Stimulated activated naive CD8-positive, alpha-beta T cell treated with anti-CD3 and anti-CD28 coated beads, Interleukin-15, Interleukin-2, amounts not matched to agents 100 ng/mL and 50 ng/mL, for 24 hours (primary cell): ENCODE data around the gene SLC38A8.

Source experiments
- H3K27ac Mint-ChIP-seq: one replicate; pipeline ENCODE4 v1.8.0; 2021; ENCODE audit warnings: mild to moderate bottlenecking, mixed read lengths
- H3K27me3 Mint-ChIP-seq: one replicate; pipeline ENCODE4 v1.8.0; 2021; ENCODE audit warnings: mixed read lengths
- H3K36me3 Mint-ChIP-seq: one replicate; pipeline ENCODE4 v1.8.0; 2021; ENCODE audit warnings: low read depth, mixed read lengths
- H3K4me1 Mint-ChIP-seq: one replicate; pipeline ENCODE4 v1.8.0; 2021; ENCODE audit warnings: low read depth, mixed read lengths
- H3K4me3 Mint-ChIP-seq: one replicate; pipeline ENCODE4 v1.8.0; 2021; ENCODE audit warnings: mild to moderate bottlenecking, mixed read lengths
- H3K9me3 Mint-ChIP-seq: one replicate; pipeline ENCODE4 v1.8.0; 2021; ENCODE audit warnings: mixed read lengths

The SLC38A8 gene

DNA sequence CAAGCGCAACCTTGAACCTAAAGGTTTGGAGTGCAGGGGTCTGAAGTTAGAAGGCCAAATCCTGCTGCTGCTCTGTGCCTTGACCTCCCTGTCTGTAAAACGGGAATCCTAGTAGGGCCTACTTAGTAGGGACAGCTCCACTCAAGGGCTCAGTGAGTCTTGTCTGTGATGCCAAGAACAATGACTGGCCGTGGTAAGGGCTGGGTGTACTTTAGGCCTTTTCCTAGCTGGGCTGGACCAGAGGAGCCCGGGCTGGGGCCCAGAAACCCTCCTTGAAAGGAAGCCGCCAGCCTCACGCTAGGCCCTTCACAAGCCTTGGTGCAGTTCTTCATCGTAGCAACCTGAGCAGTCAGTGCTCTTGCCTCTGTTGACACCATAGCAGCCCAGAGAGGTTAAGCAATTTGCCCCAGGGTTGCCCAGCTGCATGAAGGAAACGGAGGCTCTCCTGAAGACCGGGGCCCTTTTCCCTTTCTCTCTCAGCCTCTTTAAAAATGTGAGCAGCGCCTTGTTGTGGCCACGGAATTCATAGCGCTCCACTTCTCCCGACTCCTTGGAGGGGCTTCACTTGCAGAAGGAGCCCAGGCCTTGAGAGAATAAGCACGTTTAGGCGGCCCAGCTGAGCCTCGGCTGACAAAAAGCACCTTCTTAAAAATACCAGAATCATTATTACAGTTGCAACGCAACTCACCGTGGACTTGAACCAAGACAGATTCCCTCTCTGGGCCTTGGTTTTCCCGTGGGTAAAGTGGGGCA, 70.2 kb downstream of the SLC38A8 start:
- Mint-ChIP-seq H3K27ac (no peak overlapping the region), H3K36me3 (no peaks in the 10 kb centered on the region), H3K27me3 (peaks cover 20% of the 10 kb centered on the region), H3K4me1 (peaks cover 4% of the 10 kb centered on the region), H3K4me3 (no peak overlapping the region), H3K9me3 (no peaks in the 10 kb centered on the region)

DNA sequence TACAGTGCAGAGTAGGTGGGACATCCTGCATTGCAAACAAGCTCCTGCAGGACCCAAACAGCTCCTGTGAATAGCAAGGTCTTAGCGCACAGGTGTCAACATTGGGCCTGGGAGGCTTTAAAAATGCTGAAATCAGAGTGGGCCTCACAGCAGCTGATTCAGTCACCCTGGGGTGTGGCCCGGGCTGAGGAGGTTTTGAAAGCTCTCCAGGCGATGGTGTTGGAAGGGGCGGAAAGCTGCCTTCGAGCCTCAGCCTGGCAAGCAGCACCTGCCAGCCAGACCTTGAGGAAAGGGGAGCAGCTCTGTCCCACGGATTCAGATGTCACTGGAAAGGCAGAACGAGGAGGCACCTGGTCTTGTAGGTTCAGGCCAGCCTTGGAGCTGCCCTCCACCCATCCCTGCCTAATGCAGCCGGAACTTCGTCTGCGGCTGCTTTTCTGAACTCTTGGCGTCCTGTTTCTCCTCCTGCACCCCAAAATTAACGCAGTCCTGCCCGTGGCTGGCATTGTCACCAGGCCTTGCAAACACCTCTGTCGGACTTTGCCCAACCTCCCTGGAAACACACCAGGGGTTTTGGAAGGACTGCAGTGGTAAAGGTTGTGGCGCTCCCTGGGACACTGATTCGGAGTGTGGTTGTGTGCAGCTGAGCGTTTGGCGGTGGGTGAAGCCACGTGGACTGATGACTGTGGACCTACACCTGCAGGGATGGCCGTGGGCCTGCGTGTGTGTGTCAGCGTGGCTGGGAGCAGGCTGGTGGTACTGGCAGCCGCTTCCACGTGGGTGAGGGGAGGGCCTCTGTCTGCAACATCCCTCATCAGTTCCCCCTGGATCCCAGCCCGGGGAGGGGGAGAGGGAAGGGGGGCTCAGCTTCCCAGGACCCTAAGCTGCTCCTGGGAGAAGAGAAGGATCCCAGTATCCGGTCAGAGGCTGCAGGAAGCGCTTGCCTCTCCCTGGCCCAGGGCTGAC, 71.1 kb downstream of the SLC38A8 start:
- H3K4me3 Mint-ChIP-seq = no peak overlapping the region
- H3K27me3 Mint-ChIP-seq = peaks cover 20% of the 10 kb centered on the region
- no peaks in the 10 kb centered on the region for H3K9me3 Mint-ChIP-seq
- H3K27ac Mint-ChIP-seq = no peak overlapping the region
- peaks cover 4% of the 10 kb centered on the region for H3K4me1 Mint-ChIP-seq
- H3K36me3 Mint-ChIP-seq = no peaks in the 10 kb centered on the region

DNA sequence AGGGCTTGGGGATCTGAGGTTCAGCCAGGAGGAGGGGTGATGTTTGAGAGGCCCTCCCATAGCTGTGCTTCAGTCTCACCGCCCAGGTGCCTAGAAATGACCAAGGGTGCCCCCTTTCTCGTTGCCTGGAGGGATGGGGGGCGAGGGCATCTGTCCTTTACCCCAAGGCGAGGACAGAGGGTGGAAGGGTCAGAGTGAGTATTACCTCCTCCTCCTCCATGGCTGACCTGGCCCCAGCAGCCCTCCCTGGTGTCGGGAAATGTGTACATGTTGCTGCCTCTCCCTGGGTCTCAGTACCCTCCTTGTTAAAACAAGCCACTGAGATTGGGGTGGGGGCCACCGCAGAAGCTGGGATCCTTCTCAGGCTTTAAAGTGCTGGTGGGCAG, 72.2 kb downstream of the SLC38A8 start:
- H3K4me1 Mint-ChIP-seq = peaks cover 4% of the 10 kb centered on the region
- no peak overlapping the region for H3K27ac Mint-ChIP-seq
- H3K27me3 Mint-ChIP-seq = peaks cover 20% of the 10 kb centered on the region
- H3K9me3 Mint-ChIP-seq = no peaks in the 10 kb centered on the region
- H3K36me3 Mint-ChIP-seq = no peaks in the 10 kb centered on the region
- no peak overlapping the region for H3K4me3 Mint-ChIP-seq

DNA sequence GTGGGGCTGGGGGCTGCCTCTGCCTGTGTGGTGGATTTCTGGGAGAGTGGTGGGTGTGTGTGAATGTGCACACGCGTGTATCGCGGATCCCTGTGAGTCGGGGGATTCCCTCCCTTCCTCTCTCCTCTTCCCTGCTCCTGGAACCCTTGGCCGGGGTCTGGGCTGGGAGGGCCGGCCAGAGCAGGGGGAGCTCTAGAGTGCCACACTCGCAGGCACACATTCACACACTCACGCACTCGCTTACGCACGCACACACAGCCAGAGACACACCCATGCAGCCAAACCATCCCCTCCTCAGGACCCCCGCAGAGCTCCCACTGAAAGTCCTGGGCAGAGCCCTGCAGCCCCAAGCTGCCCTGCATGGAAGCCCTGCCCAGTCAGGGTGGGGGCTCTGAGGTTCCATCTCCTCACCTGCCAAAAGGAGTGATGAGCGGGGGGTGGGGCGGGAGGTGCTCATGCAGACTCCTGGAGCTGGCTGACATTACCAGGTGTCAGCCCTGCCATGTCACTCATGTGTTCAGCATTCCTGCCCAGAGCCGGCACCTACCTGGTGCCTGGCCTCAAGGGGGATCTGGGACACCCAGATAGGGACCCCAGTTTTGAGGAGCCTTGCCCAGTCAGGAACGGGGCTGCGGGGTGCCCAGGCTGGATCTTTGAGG, 72.7 kb downstream of the SLC38A8 start:
- no peak overlapping the region for H3K4me3 Mint-ChIP-seq
- no peak overlapping the region for H3K27ac Mint-ChIP-seq
- no peaks in the 10 kb centered on the region for H3K9me3 Mint-ChIP-seq
- H3K27me3 Mint-ChIP-seq = peaks cover 20% of the 10 kb centered on the region
- H3K4me1 Mint-ChIP-seq = peaks cover 4% of the 10 kb centered on the region
- H3K36me3 Mint-ChIP-seq = no peaks in the 10 kb centered on the region

DNA sequence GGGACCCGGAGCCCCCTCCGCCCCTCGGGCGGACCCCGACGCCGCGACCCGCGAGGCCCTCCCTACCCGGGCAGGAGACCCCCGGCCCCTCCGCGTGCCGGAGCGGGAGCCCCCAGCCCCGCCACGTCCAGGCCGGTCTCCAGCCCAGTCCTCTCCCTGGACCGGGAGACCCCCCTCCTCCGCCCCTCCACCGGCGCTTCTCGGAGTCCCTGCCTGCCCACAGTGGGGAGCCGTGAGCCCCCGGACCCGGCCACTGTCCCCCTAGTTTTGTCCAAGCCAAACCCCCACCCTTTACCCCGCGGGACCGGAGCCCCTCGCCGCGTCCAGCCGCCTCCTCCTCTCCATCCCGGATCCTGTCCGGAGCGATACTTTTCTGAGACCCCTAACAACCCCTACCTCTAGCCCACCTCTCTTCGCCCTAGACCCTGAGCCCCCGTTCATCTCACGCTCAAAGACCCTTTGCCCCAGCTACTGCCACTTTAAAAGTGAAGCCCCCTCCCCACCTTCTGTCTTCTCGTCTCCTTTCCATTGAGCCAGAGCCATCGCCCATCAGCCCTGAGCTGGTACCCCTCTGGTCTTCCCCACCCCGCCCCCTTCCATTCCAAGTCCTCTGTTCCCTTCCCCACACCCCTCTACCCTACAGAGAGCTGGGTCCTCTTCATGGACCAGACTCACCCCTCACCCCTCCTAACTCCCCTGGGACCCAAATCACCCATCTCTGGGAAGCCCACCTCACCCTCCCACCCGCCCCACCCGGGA, 73.5 kb downstream of the SLC38A8 start:
- Mint-ChIP-seq H3K4me1 (peaks cover 4% of the 10 kb centered on the region), H3K27ac (no peak overlapping the region), H3K27me3 (peaks cover 20% of the 10 kb centered on the region), H3K4me3 (peak overlapping the region; percentile 8), H3K36me3 (no peaks in the 10 kb centered on the region), H3K9me3 (no peaks in the 10 kb centered on the region)

DNA sequence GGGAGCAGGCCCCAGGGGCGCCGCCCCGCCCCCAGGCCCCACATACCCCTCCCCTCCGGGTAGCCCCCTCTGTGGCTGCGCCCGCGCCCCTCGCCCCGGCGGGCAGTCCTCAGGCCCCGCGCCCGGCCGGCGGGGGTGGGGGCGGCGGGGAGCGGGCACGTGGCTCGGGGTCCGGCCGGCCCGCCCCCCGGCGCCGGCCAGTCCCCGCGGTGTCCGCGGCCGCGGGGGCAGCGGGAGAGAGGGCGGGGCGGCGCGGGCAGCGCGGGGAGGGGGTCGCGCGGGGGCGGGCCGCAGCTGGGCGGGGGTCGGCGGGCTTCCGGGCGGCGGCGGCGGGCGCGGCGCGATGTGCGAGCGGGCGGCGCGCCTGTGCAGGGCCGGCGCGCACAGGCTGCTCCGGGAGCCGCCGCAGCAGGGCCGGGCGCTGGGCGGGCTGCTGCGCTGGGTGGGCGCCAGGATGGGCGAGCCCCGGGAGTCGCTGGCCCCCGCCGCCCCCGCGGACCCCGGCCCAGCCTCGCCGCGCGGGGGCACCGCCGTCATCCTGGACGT, 74.2 kb downstream of the SLC38A8 start:
- H3K4me1 Mint-ChIP-seq = peaks cover 4% of the 10 kb centered on the region
- H3K27me3 Mint-ChIP-seq = peaks cover 16% of the 10 kb centered on the region
- H3K27ac Mint-ChIP-seq = no peak overlapping the region
- no peaks in the 10 kb centered on the region for H3K36me3 Mint-ChIP-seq
- no peaks in the 10 kb centered on the region for H3K9me3 Mint-ChIP-seq
- no peak overlapping the region for H3K4me3 Mint-ChIP-seq

DNA sequence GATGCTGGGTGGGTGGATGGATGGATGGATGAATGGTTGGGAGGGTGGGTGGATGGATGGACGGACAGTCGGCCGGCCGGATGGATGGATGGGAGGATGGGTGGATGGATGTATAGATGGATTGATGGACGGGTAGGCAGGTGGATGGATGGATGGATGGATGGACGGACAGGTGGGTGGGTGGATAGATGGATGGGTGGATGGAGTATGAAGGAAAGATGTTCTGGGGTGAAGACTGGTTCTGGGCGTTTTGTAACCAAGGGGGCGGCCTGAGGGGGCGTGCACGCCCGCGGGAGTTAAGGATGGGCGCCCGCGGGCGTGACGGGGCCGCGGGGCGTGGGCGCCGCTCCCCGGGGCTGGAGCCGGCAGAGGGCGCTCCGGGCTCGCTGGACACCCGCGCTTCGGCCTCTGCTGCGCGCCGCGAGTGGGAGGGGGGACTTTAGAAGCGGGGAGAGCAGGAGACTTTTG, 74.7 kb downstream of the SLC38A8 start, which contains the start of gene NECAB2:
Gene NECAB2 (plus strand): TSS at position 407 of the 468 bp plus-strand sequence. CDS start 405 bp downstream, outside the sequence.
- Mint-ChIP-seq H3K4me3 (peak within 1 kb of the TSS; percentile 55), H3K27me3 (peaks cover 15% of the 10 kb centered on the region), H3K9me3 (no peaks in the 10 kb centered on the region), H3K36me3 (no peaks in the 10 kb centered on the region), H3K4me1 (peaks cover 4% of the 10 kb centered on the region), H3K27ac (no peak within 1 kb of the TSS)

DNA sequence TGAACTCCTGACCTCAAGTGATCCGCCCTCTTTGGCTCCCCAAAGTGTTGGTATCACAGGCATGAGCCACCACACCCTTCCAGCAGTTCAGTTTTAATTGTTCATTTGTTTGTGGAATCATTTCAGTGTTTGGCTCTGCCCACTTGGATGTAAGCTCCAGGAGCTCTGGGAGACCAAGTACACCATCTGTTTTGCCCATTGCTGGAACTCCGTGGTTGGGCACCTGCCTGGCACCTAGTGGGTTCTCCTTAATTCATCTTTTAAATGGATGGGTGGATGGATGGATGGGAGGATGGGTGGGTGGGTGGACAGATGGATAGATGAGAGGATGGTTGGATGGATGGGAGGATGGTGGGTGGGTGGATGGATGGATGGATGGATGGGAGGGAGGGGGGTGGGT, 75.5 kb downstream of the SLC38A8 start:
- Mint-ChIP-seq H3K36me3 (no peaks in the 10 kb centered on the region), H3K4me3 (no peak overlapping the region), H3K4me1 (peaks cover 4% of the 10 kb centered on the region), H3K27me3 (peaks cover 15% of the 10 kb centered on the region), H3K27ac (no peak overlapping the region), H3K9me3 (no peaks in the 10 kb centered on the region)

DNA sequence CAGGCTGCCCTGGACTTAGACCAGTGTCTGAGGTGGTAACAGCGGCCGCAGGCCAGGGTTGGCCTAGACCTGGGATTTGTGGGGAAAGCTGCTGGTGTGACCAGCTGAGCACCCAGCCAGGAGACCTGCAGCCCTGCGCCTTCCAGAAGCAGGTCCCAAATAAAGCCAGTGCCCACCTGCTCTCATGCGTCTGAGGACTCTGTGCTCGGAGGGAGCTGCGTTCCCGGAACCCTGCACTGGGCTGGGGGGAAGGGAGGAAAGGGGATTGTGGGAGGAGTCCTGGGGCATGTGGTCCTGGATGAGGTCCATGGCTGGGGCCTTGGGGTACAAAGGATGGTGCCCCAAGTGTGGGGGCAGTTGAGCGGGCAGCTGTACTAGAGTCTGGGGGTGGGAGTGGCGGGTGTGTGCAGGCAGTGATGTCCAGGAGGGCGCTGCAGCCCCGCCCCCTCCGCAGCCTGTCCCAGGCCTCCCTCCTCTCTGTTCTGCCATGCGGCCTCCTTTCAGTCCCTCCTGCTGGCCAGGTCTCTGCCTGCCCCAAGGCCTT, 76.4 kb downstream of the SLC38A8 start:
- Mint-ChIP-seq H3K4me1 (peaks cover 4% of the 10 kb centered on the region), H3K9me3 (no peaks in the 10 kb centered on the region), H3K27ac (no peak overlapping the region), H3K36me3 (no peaks in the 10 kb centered on the region), H3K4me3 (no peak overlapping the region), H3K27me3 (peaks cover 15% of the 10 kb centered on the region)

DNA sequence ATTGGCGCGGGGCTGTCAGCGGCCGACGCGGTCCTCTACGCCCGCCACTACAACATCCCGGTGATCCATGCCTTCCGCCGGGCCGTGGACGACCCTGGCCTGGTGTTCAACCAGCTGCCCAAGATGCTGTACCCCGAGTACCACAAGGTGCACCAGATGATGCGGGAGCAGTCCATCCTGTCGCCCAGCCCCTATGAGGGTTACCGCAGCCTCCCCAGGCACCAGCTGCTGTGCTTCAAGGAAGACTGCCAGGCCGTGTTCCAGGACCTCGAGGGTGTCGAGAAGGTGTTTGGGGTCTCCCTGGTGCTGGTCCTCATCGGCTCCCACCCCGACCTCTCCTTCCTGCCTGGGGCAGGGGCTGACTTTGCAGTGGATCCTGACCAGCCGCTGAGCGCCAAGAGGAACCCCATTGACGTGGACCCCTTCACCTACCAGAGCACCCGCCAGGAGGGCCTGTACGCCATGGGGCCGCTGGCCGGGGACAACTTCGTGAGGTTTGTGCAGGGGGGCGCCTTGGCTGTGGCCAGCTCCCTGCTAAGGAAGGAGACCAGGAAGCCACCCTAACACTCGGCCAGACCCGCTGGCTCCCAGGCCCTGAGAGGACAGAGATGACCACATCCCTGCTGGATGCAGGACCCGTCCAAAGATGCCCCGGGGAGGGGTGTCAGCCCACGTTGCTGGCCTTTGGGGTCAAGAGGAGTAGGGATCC, 77.0 kb downstream of the SLC38A8 start:
- Mint-ChIP-seq H3K4me1 (peaks cover 4% of the 10 kb centered on the region), H3K36me3 (no peaks in the 10 kb centered on the region), H3K27ac (no peak overlapping the region), H3K27me3 (peaks cover 15% of the 10 kb centered on the region), H3K9me3 (no peaks in the 10 kb centered on the region), H3K4me3 (no peak overlapping the region)

DNA sequence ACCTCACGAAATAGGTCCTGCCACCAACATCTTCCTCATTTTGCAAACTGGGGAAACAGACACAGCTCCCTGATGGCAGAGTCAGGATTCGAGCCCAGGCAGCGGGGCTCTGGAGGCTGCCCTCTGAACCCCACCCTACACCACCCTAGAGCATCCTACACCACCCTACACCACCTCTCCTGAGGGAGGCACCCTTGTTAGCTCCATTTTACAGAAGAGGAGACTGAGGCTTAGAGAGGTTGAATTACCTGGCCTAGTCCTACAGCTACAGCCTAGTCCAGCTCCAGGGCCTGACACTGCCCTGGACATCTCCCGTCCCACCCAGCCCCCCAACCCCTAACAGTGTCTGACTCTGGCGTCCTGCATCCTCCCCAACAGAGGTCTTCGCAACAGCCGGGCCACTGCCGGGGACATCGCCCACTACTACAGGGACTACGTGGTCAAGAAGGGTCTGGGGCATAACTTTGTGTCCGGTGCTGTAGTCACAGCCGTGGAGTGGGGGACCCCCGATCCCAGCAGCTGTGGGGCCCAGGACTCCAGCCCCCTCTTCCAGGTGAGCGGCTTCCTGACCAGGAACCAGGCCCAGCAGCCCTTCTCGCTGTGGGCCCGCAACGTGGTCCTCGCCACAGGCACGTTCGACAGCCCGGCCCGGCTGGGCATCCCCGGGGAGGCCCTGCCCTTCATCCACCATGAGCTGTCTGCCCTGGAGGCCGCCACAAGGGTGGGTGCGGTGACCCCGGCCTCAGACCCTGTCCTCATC, 77.7 kb downstream of the SLC38A8 start:
- no peak overlapping the region for H3K4me3 Mint-ChIP-seq
- H3K27ac Mint-ChIP-seq = no peak overlapping the region
- H3K9me3 Mint-ChIP-seq = no peaks in the 10 kb centered on the region
- H3K4me1 Mint-ChIP-seq = peaks cover 4% of the 10 kb centered on the region
- peaks cover 12% of the 10 kb centered on the region for H3K27me3 Mint-ChIP-seq
- no peaks in the 10 kb centered on the region for H3K36me3 Mint-ChIP-seq

DNA sequence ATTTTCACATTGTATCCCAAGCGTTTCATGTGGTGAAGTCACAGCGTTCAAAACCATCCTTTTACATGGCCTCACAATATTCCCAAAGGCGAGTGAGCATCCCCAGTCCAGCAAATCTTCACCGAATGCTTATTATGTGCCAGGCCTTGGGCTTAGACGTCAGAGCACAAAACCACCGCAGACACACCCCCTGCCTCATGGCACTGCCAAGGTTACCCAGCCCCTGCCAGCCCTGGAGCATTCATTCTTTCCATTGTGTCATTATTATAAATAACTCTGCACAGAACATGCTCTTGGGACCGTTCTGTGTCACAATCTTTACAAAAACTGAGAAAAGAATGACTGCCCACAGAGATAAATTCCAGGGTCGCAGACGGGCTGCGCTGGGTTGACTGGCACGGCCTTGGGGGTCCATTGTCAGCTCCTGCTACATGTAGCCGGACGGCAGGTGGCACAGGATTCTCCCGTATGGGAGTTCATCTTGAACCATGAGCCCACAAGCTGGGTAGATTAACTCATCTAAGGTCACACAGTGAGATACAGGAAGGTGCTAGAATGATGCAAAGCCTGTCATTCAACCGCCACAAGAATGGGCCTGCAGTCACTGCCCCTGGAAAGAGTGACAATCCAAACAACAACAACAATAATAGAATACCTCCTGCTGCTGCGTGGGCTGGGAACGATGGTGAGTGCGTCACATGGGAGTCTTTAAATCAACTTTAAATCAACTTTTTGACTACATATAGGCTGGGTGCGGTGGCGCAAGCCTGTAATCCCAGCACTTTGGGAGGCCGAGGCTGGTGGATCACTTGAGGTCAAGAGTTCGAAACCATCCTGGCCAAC, 79.1 kb downstream of the SLC38A8 start:
- Mint-ChIP-seq H3K9me3 (no peaks in the 10 kb centered on the region), H3K36me3 (no peaks in the 10 kb centered on the region), H3K27me3 (peaks cover 4% of the 10 kb centered on the region), H3K27ac (no peak overlapping the region), H3K4me3 (no peak overlapping the region), H3K4me1 (peaks cover 4% of the 10 kb centered on the region)
